A549 (cell line): ENCODE measurements around the gene PGF.

Source experiments
- CBX2 ChIP-seq: fragments of 200-600 bp; sonication (generic); IDR thresholded peaks from 2 replicates; pipeline ENCODE4 v1.6.1; 2016; ENCODE audit warnings: low read depth, mild to moderate bottlenecking, borderline replicate concordance
- CEBPB ChIP-seq, 2 experiments: fragments of >200 bp in 1 of 2; sonication (Bioruptor Twin) in 1 of 2; formaldehyde crosslinking in 1 of 2; IDR thresholded peaks; 2 replicates each; pipeline ENCODE4 v1.6.1; 2012 to 2016
- CTCF ChIP-seq: fragments of >200 bp; sonication (Bioruptor Twin); formaldehyde crosslinking; IDR thresholded peaks from 3 replicates; pipeline ENCODE4 v1.5.1; 2016
- ESRRA ChIP-seq: fragments of 150-350 bp; IDR thresholded peaks from 2 replicates; pipeline ENCODE4 v1.6.1; 2014; ENCODE audit warnings: mild to moderate bottlenecking, low read length, borderline replicate concordance
- HOXB13 ChIP-seq: fragments of 250-450 bp; sonication (Bioruptor Pico); IDR thresholded peaks from 2 replicates; pipeline ENCODE4 v1.5.0; 2020; ENCODE audit warnings: low read depth, mild to moderate bottlenecking, moderate library complexity
- JUN ChIP-seq, 2 experiments: fragments of >200 bp; sonication (Bioruptor Twin); formaldehyde crosslinking; IDR thresholded peaks; 2 replicates in 1 of 2; 3 replicates in 1 of 2; pipeline ENCODE4 v1.6.1; 2016 to 2017
- MAFK ChIP-seq: fragments of 450-650 bp; IDR thresholded peaks from 2 replicates; pipeline ENCODE4 v1.6.1; 2014; ENCODE audit not compliant: partially characterized antibody
- MAX ChIP-seq: IDR thresholded peaks from 2 replicates; pipeline ENCODE4 v1.6.1; 2012
- MAZ ChIP-seq: fragments of 150-350 bp; IDR thresholded peaks from 2 replicates; pipeline ENCODE4 v1.6.1; 2014; ENCODE audit warnings: antibody characterized with exemption, low read depth, low read length, borderline replicate concordance
- MYC ChIP-seq: IDR thresholded peaks from 2 replicates; pipeline ENCODE4 v1.6.1; 2012; ENCODE audit warnings: mild to moderate bottlenecking, inconsistent platforms, low read length, improper control_type of control experiment, borderline replicate concordance
- NPAS2 ChIP-seq: fragments of 250-450 bp; sonication (Bioruptor Pico); IDR thresholded peaks from 2 replicates; pipeline ENCODE4 v1.8.0; 2022; ENCODE audit warnings: mild to moderate bottlenecking, moderate library complexity, borderline replicate concordance
- POLR2A ChIP-seq: IDR thresholded peaks from 2 replicates; pipeline ENCODE4 v1.6.1; 2012; ENCODE audit warnings: mild to moderate bottlenecking, low read length
- POLR2AphosphoS2 ChIP-seq: conservative IDR thresholded peaks from 2 replicates; pipeline ENCODE4 v1.6.1; 2012; ENCODE audit warnings: low read length, improper control_type of control experiment, inconsistent platforms
- REST ChIP-seq: fragments of 200-600 bp; sonication (generic); IDR thresholded peaks from 2 replicates; pipeline ENCODE4 v1.6.1; 2016; ENCODE audit warnings: antibody characterized with exemption, mild to moderate bottlenecking, moderate library complexity

- TF ChIP-seq MAX, result no peak
- no peak for TF ChIP-seq POLR2A
- TF ChIP-seq CEBPB (IDR thresholded peaks at IDR 0.05), result no peak
- no peak for TF ChIP-seq CTCF
- no peak for TF ChIP-seq ESRRA
- TF ChIP-seq MYC, result no peak
- no peak for TF ChIP-seq POLR2AphosphoS2
- TF ChIP-seq MAZ, result no peak
- TF ChIP-seq CBX2, result no peak
- no peak for TF ChIP-seq MAFK
- TF ChIP-seq REST, result no peak
- no peak for TF ChIP-seq HOXB13
- no peak for TF ChIP-seq JUN (IDR thresholded peaks at IDR 0.05)
- TF ChIP-seq NPAS2 (CRISPR knock-in tag), result no peak
Measured at GRCh38 chr14:74980731-74981461, 25.5 kb upstream of the PGF start.
